Left ventricle myocardium inferior (tissue), 1 donor: ENCODE results near the gene ZDHHC14. TPM values are rescaled to one million over a fixed set of nuclear protein-coding genes. Genes with fewer than 3 reads are reported as not detected.
"Not testable (repeated sequence)": the region's sequence is repeated elsewhere in the genome, so short reads cannot be mapped to it uniquely, and the experiment has no call there.

Experiments
- DNase-seq: peaks from one replicate; pipeline ENCODE4 v3.0.0-alpha.2; 2020
- H3K27ac ChIP-seq: fragments of 200-600 bp; replicated peaks from 2 replicates; pipeline ENCODE4 v1.8.0; 2021
- H3K27me3 ChIP-seq: fragments of 200-600 bp; 2 replicates; pipeline ENCODE4 v1.8.0; 2021; ENCODE audit warnings: low read depth
- H3K36me3 ChIP-seq: fragments of 200-600 bp; 2 replicates; pipeline ENCODE4 v1.8.0; 2021
- H3K4me1 ChIP-seq: fragments of 200-600 bp; 2 replicates; pipeline ENCODE4 v1.8.0; 2021
- H3K4me3 ChIP-seq: fragments of 200-600 bp; 2 replicates; pipeline ENCODE4 v1.8.0; 2021; ENCODE audit warnings: mild to moderate bottlenecking, moderate library complexity
- H3K9me3 ChIP-seq: fragments of 200-600 bp; replicated peaks from 2 replicates; pipeline ENCODE4 v1.8.0; 2021
- CTCF ChIP-seq: fragments of 200-600 bp; IDR thresholded peaks from 2 replicates; pipeline ENCODE4 v1.8.0; 2021; ENCODE audit warnings: antibody characterized with exemption, mild to moderate bottlenecking, borderline replicate concordance
- intact Hi-C: fragments of 100-400 bp; cut with micrococcal nuclease; formaldehyde crosslinking; loops from one replicate; pipeline ENCODE4 v1.11.0; 2022
- total RNA-seq: library from RNA; stranded (reverse); fragmentation: NEBNext Ultra II Directional; extraction: Animal tissue kit (Norgen Biotek cat#: 25700); gene quantifications from one replicate; pipeline ENCODE4 v1.2.1, GENCODE V29; 2021
- donor health status: DM: no; HTN: yes; CAD: no; lungs with severe emphysema.

ZDHHC14 gene
- total RNA-seq, 1 donor from 2014 or later: 10.0 TPM

DNA sequence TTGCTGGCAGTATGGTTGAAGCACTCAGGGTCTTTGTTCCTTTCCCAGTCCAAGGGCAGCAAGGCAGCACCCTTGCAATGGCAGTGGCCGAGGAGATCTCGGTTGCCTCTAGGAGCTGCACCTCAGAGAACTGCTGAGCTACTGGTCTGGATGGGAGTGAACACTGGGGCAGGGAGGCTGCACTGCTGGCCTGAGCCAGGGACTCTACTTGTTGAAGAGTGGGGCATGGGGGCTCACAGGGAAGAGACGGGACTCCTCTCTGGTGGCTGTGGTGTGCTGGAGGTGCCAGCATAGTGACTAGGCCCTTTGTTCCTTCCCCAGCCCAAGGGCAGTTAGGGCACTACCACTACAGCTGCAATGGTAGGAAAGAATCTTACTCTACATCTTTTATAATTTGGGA is 203.0 kb downstream of the ZDHHC14 start:
- Histone ChIP-seq H3K4me1 (peaks cover 13% of the 10 kb centered on the region), H3K27me3 (no peaks in the 10 kb centered on the region), H3K9me3 (no peaks in the 10 kb centered on the region), H3K4me3 (no peak overlapping the region), H3K27ac (no peak overlapping the region), H3K36me3 (no peaks in the 10 kb centered on the region)
- intact Hi-C loops: no loop called here
- no peak for TF ChIP-seq CTCF
- no peak for DNase-seq

DNA sequence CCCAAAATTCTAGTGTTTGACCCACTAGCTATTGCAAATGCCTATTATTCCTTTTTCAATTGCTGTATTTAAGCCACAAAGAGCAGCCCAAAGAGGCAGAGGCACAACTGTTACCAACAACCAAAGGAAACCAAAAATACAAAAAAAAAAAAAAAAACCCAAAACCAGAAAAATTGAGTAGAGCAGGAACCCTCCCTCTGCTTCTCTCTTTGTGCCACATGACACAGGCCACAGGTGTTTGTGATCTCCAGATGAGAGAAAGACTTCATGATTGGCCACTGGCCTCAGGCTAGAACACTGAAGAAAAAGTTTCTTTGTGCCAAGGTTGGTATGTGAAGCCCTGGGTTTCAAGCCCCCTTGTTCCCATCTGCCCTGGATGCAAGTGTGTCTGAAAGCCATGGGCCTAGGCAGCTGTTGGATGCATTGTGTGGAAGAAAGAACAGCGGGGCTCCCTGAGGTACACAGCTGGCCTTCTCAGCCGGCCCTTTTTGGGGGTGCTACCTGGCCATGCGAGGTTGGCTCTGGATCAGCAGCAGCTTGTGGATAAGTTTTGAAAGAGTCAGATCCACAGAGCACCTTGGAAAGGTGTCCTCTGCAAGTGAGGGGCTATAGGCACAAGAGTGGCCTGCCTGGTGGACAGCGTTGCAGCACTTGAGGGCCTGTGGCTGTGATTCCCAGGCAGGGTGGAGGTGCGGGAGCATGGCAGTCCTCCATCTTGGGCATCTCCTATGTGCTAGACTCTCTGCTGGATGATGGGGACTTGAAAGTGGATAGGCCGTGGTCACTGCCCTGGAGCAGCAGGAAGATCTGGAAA is 204.5 kb downstream of the ZDHHC14 start:
- Histone ChIP-seq H3K27ac (no peak overlapping the region), H3K4me3 (no peak overlapping the region), H3K27me3 (no peaks in the 10 kb centered on the region), H3K9me3 (peaks cover 12% of the 10 kb centered on the region), H3K4me1 (no peaks in the 10 kb centered on the region), H3K36me3 (peaks cover 3% of the 10 kb centered on the region)
- no peak for DNase-seq
- intact Hi-C loops: no loop called here
- TF ChIP-seq CTCF: no peak

GRCh38 chr6:157586088-157586414 is 205.1 kb downstream of the ZDHHC14 start:
- Histone ChIP-seq H3K4me3 (no peak overlapping the region), H3K36me3 (peaks cover 3% of the 10 kb centered on the region), H3K4me1 (no peaks in the 10 kb centered on the region), H3K27ac (no peak overlapping the region), H3K27me3 (no peaks in the 10 kb centered on the region), H3K9me3 (peaks cover 17% of the 10 kb centered on the region)
- no peak for DNase-seq
- intact Hi-C loops: no loop called here
- no peak for TF ChIP-seq CTCF

GRCh38 chr6:157586476-157587126 is 205.6 kb downstream of the ZDHHC14 start:
- no peaks in the 10 kb centered on the region for H3K4me1 ChIP-seq
- DNase-seq: no peak
- H3K27me3 ChIP-seq: no peaks in the 10 kb centered on the region
- no peak for TF ChIP-seq CTCF
- H3K36me3 ChIP-seq: peaks cover 3% of the 10 kb centered on the region
- H3K9me3 ChIP-seq: peaks cover 17% of the 10 kb centered on the region
- no peak overlapping the region for H3K27ac ChIP-seq
- no peak overlapping the region for H3K4me3 ChIP-seq
- intact Hi-C loops: no loop called here

GRCh38 chr6:157587127-157587926 is 206.3 kb downstream of the ZDHHC14 start:
- H3K27me3 ChIP-seq: no peaks in the 10 kb centered on the region
- H3K27ac ChIP-seq: no peak overlapping the region
- intact Hi-C loops: no loop called here
- DNase-seq: no peak
- no peak overlapping the region for H3K4me3 ChIP-seq
- H3K4me1 ChIP-seq: no peaks in the 10 kb centered on the region
- H3K9me3 ChIP-seq: peaks cover 17% of the 10 kb centered on the region
- TF ChIP-seq CTCF: no peak
- H3K36me3 ChIP-seq: peaks cover 3% of the 10 kb centered on the region

DNA sequence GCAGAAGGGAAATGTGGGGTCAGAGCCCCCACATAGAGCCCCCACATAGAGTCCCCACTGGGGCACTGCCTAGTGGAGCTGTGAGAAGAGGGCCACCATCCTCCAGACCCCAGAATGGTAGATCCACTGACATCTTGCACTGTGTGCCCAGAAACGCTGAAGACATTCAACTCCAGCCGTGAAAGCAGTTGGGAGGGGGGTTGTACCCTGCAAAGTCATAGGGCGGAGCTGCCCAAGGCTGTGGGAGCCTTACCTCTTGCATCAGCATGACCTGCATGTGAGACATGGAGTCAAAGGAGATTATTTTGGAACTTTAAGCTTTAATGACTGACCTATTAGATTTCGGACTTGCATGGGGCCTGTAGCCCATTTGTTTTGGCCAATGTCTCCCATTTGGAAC is 209.7 kb downstream of the ZDHHC14 start:
- intact Hi-C loops: loop anchor here (10.0 kb wide), 1 partner anchor 276 kb away; no protein-coding TSS in a partner anchor
- H3K27me3 ChIP-seq, DNase-seq: not testable (repeated sequence)

More for the DNA sequence above, 209.7 kb downstream of the ZDHHC14 start:
- not testable (repeated sequence) for H3K4me1 ChIP-seq, H3K27ac ChIP-seq, H3K4me3 ChIP-seq
- H3K36me3 ChIP-seq: peaks cover 15% of the 10 kb centered on the region
- H3K9me3 ChIP-seq: peaks cover 17% of the 10 kb centered on the region
